ENCODE data around the gene PARVB. TPM values are rescaled to one million over a fixed set of nuclear protein-coding genes. Genes with fewer than 3 reads are reported as not detected.

The PARVB gene
- total and polyA plus RNA-seq, 9 of the 15 experiments (the other 6 are each of a cell fraction or from before 2014, with no cell fraction given), result 1.1 to 59.2 (median 29.2) TPM

DNA sequence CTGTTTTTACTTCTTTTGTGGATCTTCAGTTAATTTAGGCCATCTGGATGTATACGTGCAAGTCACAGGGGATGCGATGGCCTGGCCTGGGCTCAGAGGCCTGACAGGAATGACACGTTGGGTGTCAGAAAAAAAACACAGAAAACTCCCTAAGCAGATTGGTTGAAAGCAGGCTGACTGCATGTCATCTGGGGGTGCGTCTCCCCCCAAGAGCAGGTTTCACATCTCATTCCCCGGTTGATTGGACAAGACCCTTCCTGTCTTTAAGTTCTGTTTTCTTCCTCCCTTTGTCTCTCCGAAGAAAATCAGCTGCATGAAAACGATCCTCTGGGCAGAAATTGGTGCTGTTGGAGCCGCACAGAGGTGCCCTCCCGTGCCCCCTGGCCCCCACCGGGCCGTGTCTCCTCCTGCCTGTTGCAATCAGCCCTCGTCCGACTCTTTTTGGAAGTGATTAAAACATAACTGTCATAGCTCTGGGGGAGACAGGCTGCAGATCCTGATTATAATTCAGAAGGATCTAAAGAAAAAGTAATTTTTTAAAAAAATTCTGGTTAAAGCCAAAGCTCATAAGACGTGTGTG, 84.8 kb downstream of the PARVB start:
- H3K36me3 ChIP-seq (ENCODE audit: control insufficient read depth, insufficient read depth, low read length), result peaks cover 3% of the 10 kb centered on the region; the same call in 1 of the 3 replicates
- no TSS peak for BruUV-seq (replicated peaks)
- no peak for FAIRE-seq
- POLR2A ChIA-PET, result no interaction called here
- CTCF ChIA-PET (ENCODE audit: low intra/inter-chr PET ratio), result no interaction called here
- no peaks in the 10 kb centered on the region for H3K27me3 ChIP-seq (ENCODE audit: control insufficient read depth in 2 of 2, insufficient read depth in 2 of 2, low read length in 2 of 2)
- H3K79me2 ChIP-seq (ENCODE audit: control insufficient read depth, insufficient read depth, low read length), result no peaks in the 10 kb centered on the region
- no peak overlapping the region for H3K9ac ChIP-seq (ENCODE audit: insufficient read depth in 1 of 2, low read depth in 2 of 2, low read length in 2 of 2)
- ATAC-seq, result no peak
- H4K20me1 ChIP-seq (replicated peaks; ENCODE audit: control insufficient read depth, insufficient read depth, low read length), result no peaks in the 10 kb centered on the region
- in situ Hi-C loops (cut with MboI) (no loop called here), intact Hi-C loops (cut with micrococcal nuclease) (no loop called here)
- no peak overlapping the region for H3K27ac ChIP-seq (ENCODE audit: extremely low read depth, low read depth, low read length)
- DNase-seq (ENCODE audit: extremely low read depth in 1 of 4, low spot score in 3 of 4), result no peak
- WGBS (ENCODE audit: insufficient coverage, low coverage, missing lambda C conversion rate), result 75% methylated on average over 1 of the region's 14 CpGs
- H2AFZ ChIP-seq (ENCODE audit: low read depth, low read length), result no peak overlapping the region
- H3K4me3 ChIP-seq, result no peak overlapping the region
- H3K4me2 ChIP-seq (ENCODE audit: insufficient read depth, low read length), result no peak overlapping the region
- no peaks in the 10 kb centered on the region for H3K9me3 ChIP-seq (replicated peaks; ENCODE audit: control insufficient read depth, insufficient read depth, low read depth, low read length)
- H3K9me1 ChIP-seq (ENCODE audit: control insufficient read depth, insufficient read depth, low read length), result no peaks in the 10 kb centered on the region
- H3K4me1 ChIP-seq (replicated peaks in 1 of 2; ENCODE audit: control insufficient read depth in 2 of 2, insufficient read depth in 2 of 2, low read length in 2 of 2), result no peaks in the 10 kb centered on the region
- no peak for TF ChIP-seq ZNF408 (CRISPR knock-in tag; IDR thresholded peaks at IDR 0.05; ENCODE audit: low read depth)
- no peak for TF ChIP-seq BDP1 (IDR thresholded peaks at IDR 0.05; ENCODE audit: insufficient read depth, insufficient read length)
- TF ChIP-seq ELF1 (tag; IDR thresholded peaks at IDR 0.05), result no peak
- TF ChIP-seq, protein P1, sequence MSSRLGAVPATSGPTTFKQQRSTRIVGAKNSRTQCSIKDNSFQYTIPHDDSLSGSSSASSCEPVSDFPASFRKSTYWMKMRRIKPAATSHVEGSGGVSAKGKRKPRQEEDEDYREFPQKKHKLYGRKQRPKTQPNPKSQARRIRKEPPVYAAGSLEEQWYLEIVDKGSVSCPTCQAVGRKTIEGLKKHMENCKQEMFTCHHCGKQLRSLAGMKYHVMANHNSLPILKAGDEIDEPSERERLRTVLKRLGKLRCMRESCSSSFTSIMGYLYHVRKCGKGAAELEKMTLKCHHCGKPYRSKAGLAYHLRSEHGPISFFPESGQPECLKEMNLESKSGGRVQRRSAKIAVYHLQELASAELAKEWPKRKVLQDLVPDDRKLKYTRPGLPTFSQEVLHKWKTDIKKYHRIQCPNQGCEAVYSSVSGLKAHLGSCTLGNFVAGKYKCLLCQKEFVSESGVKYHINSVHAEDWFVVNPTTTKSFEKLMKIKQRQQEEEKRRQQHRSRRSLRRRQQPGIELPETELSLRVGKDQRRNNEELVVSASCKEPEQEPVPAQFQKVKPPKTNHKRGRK (tag; IDR thresholded peaks at IDR 0.05), result no peak
- TF ChIP-seq MCM5 (IDR thresholded peaks at IDR 0.05; ENCODE audit: low read depth), result no peak
- TF ChIP-seq POLR2AphosphoS5 (IDR thresholded peaks at IDR 0.05; ENCODE audit: control insufficient read depth, insufficient read depth, low read depth, low read length), result no peak
- TF ChIP-seq TARDBP (IDR thresholded peaks at IDR 0.05), result no peak
- TF ChIP-seq ASH1L (IDR thresholded peaks at IDR 0.05; ENCODE audit: borderline replicate concordance, low read depth, partially characterized antibody), result no peak
- no peak for TF ChIP-seq ETS2 (tag; IDR thresholded peaks at IDR 0.05; ENCODE audit: borderline replicate concordance, poor library complexity, severe bottlenecking)
- no peak for TF ChIP-seq SP2 (IDR thresholded peaks at IDR 0.05; ENCODE audit: extremely low read depth, low read depth, low read length, poor library complexity, severe bottlenecking)
- TF ChIP-seq NFIX (CRISPR knock-in tag; IDR thresholded peaks at IDR 0.05; ENCODE audit: low read depth), result no peak
- TF ChIP-seq, protein P2, sequence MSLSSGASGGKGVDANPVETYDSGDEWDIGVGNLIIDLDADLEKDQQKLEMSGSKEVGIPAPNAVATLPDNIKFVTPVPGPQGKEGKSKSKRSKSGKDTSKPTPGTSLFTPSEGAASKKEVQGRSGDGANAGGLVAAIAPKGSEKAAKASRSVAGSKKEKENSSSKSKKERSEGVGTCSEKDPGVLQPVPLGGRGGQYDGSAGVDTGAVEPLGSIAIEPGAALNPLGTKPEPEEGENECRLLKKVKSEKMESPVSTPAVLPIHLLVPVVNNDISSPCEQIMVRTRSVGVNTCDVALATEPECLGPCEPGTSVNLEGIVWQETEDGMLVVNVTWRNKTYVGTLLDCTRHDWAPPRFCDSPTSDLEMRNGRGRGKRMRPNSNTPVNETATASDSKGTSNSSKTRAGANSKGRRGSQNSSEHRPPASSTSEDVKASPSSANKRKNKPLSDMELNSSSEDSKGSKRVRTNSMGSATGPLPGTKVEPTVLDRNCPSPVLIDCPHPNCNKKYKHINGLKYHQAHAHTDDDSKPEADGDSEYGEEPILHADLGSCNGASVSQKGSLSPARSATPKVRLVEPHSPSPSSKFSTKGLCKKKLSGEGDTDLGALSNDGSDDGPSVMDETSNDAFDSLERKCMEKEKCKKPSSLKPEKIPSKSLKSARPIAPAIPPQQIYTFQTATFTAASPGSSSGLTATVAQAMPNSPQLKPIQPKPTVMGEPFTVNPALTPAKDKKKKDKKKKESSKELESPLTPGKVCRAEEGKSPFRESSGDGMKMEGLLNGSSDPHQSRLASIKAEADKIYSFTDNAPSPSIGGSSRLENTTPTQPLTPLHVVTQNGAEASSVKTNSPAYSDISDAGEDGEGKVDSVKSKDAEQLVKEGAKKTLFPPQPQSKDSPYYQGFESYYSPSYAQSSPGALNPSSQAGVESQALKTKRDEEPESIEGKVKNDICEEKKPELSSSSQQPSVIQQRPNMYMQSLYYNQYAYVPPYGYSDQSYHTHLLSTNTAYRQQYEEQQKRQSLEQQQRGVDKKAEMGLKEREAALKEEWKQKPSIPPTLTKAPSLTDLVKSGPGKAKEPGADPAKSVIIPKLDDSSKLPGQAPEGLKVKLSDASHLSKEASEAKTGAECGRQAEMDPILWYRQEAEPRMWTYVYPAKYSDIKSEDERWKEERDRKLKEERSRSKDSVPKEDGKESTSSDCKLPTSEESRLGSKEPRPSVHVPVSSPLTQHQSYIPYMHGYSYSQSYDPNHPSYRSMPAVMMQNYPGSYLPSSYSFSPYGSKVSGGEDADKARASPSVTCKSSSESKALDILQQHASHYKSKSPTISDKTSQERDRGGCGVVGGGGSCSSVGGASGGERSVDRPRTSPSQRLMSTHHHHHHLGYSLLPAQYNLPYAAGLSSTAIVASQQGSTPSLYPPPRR (CRISPR knock-in tag; IDR thresholded peaks at IDR 0.05; ENCODE audit: borderline replicate concordance), result no peak
